Ectodermal cell (in vitro differentiated cells): ENCODE measurements around the gene ZNF346.

Experiments
- H3K27ac ChIP-seq: 2 replicates; pipeline ENCODE4 v1.7.0; 2013; ENCODE audit warnings: mild to moderate bottlenecking, low read depth, low read length; ENCODE audit not compliant: insufficient read depth, poor library complexity, severe bottlenecking
- H3K27me3 ChIP-seq: 2 replicates; pipeline ENCODE4 v1.7.0; 2013; ENCODE audit warnings: mild to moderate bottlenecking, low read length; ENCODE audit not compliant: insufficient read depth, control insufficient read depth, poor library complexity, severe bottlenecking
- H3K36me3 ChIP-seq: one replicate; pipeline ENCODE4 v1.7.0; 2013; ENCODE audit warnings: low read length; ENCODE audit not compliant: control insufficient read depth, insufficient read depth
- H3K4me1 ChIP-seq: one replicate; pipeline ENCODE4 v1.7.0; 2013; ENCODE audit warnings: low read length; ENCODE audit not compliant: control insufficient read depth, insufficient read depth
- H3K4me3 ChIP-seq: 2 replicates; pipeline ENCODE4 v1.7.0; 2013; ENCODE audit warnings: low read depth, low read length, control low read depth; ENCODE audit not compliant: insufficient read depth
- H3K9me3 ChIP-seq: 2 replicates; pipeline ENCODE4 v1.7.0; 2013; ENCODE audit warnings: mild to moderate bottlenecking, low read length, moderate library complexity; ENCODE audit not compliant: control insufficient read depth
- WGBS, 2 experiments: methylation state at CpG; one replicate each; pipeline ENCODE4 v1.1.7; 2013; ENCODE audit warnings: missing lambda C conversion rate in 2 of 2; 5-methylcytosine and 5-hydroxymethylcytosine counted together

Gene ZNF346

DNA sequence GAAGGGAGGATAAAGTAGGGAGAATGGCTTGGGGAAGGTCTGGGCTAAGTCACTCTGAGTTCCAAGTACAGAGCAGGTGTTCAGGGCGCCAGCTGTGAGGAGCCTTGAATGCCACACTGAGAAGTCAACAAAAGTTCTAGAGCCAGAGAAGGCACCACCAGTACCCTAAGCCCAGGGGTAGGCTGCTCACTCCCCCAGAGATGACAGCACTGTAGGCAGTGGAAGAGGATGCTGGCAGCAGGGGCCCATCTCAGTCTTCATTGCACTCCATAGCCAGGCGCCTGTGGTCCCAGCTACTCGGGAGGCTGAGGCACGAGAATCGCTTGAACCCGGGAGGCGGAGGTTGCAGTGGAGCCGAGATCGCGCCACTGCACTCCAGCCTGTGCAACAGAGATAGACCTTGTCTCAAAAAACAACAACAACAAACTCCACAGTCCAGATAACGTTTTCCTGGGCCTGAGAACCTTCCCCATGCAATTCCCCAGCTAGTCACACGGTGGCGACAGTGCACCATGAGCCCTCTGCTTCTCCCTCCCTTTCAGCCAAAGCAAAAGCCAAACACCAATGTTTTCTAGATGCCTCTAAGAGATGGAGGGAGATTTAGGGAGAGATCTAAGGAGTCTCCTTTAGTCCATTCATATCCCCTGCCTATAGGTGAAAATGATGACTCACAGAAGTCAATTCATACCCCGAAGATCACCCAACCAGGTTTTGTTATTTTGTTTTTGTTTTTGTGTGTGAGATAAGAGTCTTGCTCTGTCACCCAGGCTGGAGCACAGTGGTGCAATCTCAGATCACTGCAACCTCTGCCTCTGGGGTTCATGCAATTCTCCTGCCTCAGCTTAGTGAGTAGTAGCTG is 91.3 kb downstream of the ZNF346 start:
- WGBS, 2 experiments, result 18 to 19% methylated on average over 14 of the region's 14 CpGs
- H3K4me1 ChIP-seq, result no peaks in the 10 kb centered on the region
- no peaks in the 10 kb centered on the region for H3K36me3 ChIP-seq
- H3K27ac ChIP-seq, result no peak overlapping the region
- H3K9me3 ChIP-seq, result no peaks in the 10 kb centered on the region
- no peak overlapping the region for H3K4me3 ChIP-seq
- H3K27me3 ChIP-seq, result no peaks in the 10 kb centered on the region

DNA sequence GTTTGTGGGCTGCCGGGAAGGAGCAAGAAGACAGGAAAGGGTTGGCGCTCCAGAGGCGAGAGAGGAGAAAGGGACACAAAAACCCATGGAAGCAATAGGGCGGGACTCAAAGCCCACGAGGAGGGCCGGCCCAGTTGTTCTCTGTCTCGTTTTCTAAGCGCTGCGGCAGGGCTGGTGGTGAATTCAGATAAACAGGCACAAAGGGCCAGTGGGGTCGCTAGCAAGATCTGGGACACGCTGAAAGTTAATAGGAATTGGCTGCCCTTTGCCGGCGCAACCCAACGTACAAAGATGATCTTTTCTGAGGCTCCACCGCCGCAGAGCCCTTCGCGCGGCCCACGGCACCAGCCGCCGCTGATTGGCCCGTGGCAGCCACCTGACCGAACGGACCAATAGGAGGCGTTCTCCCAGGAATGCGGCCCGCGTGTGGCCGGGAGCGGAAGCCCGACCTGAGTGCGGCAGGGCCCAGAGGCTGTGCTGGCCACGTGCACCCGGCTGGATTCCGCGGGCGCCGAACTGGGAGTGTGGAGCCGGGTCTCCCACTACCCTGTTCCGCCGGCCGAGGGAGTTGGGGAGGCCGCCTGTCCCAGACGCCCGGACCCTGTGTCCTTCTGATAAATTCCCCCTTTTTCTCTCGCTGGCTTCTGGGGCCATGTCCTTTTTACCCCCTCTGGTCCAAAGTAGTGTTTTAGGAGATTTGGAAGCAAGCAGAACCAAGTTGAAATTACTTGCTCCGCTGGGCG is 94.3 kb downstream of the ZNF346 start:
- H3K27ac ChIP-seq, result no peak overlapping the region
- H3K4me3 ChIP-seq, result no peak overlapping the region
- H3K36me3 ChIP-seq, result no peaks in the 10 kb centered on the region
- WGBS, 2 experiments, result 84 to 85% methylated on average over 49 of the region's 49 CpGs
- H3K9me3 ChIP-seq, result no peaks in the 10 kb centered on the region
- H3K27me3 ChIP-seq, result no peaks in the 10 kb centered on the region
- H3K4me1 ChIP-seq, result no peaks in the 10 kb centered on the region

DNA sequence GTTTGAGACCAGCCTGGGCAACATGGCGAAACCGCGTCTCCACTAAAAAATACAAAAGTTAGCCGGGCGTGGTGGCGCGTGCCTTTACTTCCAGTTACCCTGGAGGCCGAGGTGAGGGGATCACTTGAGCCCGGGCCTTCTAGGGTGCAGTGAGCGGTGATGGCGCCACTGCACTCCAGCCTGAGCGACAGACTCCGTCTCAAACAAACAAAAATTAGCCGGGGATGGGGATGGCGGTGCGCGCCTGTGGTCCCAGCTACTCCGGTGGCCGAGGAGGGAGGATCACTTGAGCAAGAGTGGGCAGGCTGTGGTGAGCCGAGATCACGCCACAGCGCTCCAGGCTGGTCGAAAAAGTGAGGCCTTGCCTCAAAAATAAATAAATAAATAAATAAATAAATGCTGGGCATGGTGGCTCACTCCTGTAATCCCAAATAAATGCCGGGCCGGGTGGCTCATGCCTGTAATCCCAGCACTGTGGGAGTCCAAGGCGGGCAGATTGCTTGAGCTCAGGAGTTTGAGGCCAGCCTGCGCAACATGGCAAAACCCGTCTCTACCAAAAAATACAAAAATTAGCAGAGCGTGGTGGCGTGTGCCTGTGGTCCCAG is 95.0 kb downstream of the ZNF346 start:
- Histone ChIP-seq H3K4me3 (no peak overlapping the region), H3K4me1 (no peaks in the 10 kb centered on the region), H3K9me3 (no peaks in the 10 kb centered on the region), H3K36me3 (no peaks in the 10 kb centered on the region), H3K27ac (no peak overlapping the region), H3K27me3 (no peaks in the 10 kb centered on the region)
- WGBS, 2 experiments, result 94 to 95% methylated on average over 29 to 30 of the region's 30 CpGs

DNA sequence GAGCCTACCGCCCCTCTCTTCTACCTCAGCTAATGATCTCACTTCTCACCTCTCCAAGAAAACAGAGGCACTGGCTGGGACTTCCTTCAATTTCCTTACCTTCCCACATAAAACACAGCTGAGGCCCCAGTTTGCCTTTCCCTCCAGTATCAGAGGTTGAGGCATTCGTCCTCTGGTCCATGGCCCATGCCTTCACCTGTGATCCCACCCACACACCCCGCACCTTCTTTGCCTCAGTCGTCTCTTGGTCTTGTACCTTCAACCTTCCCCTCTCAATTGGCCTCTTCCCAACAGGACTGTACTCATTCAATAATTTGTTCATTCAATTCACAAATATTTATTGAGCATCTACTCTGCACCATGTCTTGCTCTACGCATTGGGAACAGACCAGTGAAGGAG is 100.1 kb downstream of the ZNF346 start:
- WGBS, 2 experiments, result 91 to 92% methylated on average over 5 of the region's 5 CpGs
- Histone ChIP-seq H3K27ac (no peak overlapping the region), H3K4me1 (no peaks in the 10 kb centered on the region), H3K36me3 (no peaks in the 10 kb centered on the region), H3K4me3 (no peak overlapping the region), H3K9me3 (no peaks in the 10 kb centered on the region), H3K27me3 (no peaks in the 10 kb centered on the region)

DNA sequence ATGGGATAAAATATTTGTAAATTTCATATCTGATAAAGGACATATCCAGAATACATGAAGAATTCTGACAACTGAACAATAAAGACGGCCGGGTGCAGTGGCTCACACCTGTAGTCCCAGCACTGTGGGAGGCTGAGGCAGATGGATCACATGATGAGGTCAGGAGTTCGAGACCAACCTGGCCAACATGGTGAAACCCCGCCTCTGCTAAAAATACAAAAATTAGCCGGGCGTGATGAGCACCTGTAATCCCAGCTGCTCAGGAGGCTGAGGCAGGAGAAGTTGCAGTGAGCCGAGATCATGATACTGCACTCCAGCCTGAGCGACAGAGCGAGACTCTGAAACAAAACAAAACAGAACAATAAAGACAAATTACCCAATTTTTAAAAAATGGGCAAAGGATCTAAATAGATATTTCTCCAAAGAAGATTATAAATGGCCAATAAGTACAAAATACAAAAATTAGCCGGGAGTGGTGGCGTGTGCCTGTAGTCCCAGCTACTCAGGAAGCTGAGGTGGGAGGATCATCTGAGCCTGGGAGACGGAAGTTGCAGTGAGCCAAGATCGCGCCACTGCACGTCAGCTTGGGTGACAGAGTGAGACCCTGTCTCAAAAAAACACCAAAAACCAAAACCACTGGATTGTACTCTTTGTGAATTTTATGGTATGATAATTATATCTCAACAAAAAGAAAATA is 101.4 kb downstream of the ZNF346 start:
- Histone ChIP-seq H3K4me1 (no peaks in the 10 kb centered on the region), H3K36me3 (no peaks in the 10 kb centered on the region), H3K27ac (no peak overlapping the region), H3K4me3 (no peak overlapping the region), H3K27me3 (no peaks in the 10 kb centered on the region), H3K9me3 (no peaks in the 10 kb centered on the region)
- WGBS, 2 experiments, result 92 to 94% methylated on average over 15 of the region's 15 CpGs

DNA sequence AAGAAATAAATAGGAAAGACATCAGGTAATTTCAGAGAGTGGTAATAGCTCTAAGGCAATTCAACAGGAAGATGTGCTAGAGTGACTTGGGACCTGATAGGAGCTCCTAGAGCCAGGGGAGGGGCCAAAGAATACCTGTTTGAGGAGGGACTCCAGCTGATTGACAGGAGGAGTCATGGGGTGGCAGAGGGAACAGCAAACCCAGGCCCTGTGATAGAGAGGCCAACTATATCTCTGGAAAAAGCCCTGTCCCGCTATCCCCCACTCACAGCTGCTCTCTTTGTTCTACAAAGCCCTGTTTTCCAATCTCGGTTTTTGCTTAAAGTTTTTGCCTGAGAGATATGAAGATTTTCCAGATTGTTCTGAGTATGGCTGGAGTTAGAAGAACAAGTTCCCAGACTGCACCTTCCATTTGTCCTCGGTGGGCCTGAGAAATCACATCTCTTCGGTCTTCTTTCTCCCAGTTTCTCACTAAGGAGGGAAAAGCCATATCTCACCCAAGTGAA is 102.0 kb downstream of the ZNF346 start:
- H3K4me3 ChIP-seq, result no peak overlapping the region
- H3K27ac ChIP-seq, result no peak overlapping the region
- no peaks in the 10 kb centered on the region for H3K9me3 ChIP-seq
- H3K36me3 ChIP-seq, result no peaks in the 10 kb centered on the region
- H3K4me1 ChIP-seq, result no peaks in the 10 kb centered on the region
- 88 to 97% methylated on average over 3 to 4 of the region's 4 CpGs for WGBS, 2 experiments
- no peaks in the 10 kb centered on the region for H3K27me3 ChIP-seq

DNA sequence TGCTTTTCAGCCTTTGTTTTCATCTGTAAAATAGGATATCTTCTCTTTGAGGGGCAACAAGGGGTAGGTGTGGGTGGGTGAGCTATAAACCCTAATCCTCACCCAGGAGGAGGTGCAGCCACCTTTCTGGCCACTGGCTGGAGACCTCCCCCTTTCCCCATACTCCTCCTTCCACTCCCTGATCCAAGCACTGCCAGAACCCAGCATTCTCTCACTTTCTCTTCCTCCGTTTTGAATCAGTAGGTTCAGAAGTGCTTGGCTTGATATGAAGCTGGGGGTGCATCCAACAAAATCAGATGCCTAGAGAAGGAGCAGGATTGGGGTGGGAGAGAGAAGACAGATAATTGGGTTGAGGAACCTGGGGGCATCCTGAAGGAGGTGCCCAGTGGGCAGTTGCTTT is 104.3 kb downstream of the ZNF346 start:
- whole genome bisulfite sequencing, 2 experiments, result 90 to 100% methylated on average over 1 of the region's 1 CpG
- Histone ChIP-seq H3K4me3 (no peak overlapping the region), H3K27me3 (no peaks in the 10 kb centered on the region), H3K4me1 (peaks cover 4% of the 10 kb centered on the region), H3K27ac (no peak overlapping the region), H3K36me3 (no peaks in the 10 kb centered on the region), H3K9me3 (no peaks in the 10 kb centered on the region)

DNA sequence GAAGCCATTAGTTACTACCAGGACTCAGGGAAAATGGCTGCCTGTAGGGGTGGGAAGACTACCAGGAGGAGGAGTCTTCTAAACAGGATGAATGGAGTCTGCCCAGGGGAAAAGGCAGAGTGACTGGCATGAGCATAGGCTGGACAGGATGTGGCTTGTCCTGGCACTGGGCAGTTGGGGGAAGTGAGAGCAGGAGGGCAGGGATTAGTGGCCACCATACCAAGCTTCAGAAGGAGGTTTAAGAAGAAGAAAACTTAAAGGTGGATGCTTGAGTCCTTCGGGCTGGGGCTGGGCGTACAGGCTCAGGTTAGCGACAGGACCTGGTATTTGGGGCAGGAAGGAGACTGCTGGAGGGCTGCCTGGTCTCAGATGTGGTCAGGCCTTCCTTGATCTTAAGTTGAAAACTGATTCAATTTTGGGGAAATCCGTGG is 106.1 kb downstream of the ZNF346 start:
- Histone ChIP-seq H3K4me3 (no peak overlapping the region), H3K4me1 (peaks cover 4% of the 10 kb centered on the region), H3K27me3 (no peaks in the 10 kb centered on the region), H3K9me3 (no peaks in the 10 kb centered on the region), H3K36me3 (no peaks in the 10 kb centered on the region), H3K27ac (no peak overlapping the region)
- 96 to 97% methylated on average over 4 of the region's 4 CpGs for WGBS, 2 experiments

DNA sequence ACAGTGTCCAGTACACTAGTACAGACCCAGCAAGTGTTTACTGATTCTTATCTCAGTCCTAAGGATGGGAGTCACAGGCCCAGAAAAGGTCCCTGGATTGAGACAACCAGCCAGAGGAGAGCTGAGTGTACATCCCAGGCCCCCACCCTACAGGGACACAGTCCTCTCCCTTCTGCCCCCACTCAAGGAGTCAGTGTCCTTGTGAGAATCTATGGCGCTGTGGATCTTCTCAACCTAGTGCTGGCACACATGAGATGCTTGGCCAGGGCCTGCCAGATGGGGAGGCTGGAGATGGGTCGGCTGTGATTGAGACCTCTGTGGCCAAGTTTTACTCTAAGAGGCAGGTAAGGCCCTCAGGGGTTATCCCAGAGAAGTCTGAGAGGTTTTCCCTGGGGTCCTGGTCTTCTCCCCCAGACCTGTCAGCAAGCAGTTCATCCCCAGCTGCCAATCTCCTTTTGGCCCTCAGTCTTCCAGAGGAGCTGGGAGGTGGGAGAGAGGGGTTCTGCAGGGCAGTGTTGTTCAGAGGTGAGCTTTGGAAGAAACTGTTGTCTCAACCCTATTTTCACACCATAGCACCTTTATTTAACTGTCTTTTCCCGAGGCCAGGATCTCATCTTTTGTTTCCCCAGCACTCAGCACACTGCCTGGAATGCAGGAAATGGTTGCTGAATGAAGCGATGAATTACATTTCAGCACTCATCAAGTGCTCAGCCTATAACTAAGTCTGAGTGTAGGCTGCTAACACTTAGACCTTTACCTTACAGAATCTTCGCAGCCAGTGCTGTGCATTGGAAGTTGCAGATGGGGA is 107.9 kb downstream of the ZNF346 start:
- peaks cover 10% of the 10 kb centered on the region for H3K4me1 ChIP-seq
- H3K36me3 ChIP-seq, result peaks cover 5% of the 10 kb centered on the region
- H3K27me3 ChIP-seq, result no peaks in the 10 kb centered on the region
- 84 to 87% methylated on average over 5 of the region's 5 CpGs for WGBS, 2 experiments
- no peak overlapping the region for H3K27ac ChIP-seq
- H3K4me3 ChIP-seq, result no peak overlapping the region
- H3K9me3 ChIP-seq, result no peaks in the 10 kb centered on the region
